OCI-LY3 (cell line): ENCODE measurements around the gene USP32.

Experiments
- H2AFZ ChIP-seq: fragments of 200-600, 300-600 bp; shearing (Covaris generic); 2 replicates; pipeline ENCODE4 v1.6.0; 2014; ENCODE audit warnings: antibody characterized with exemption, low read depth, low read length
- H3K27ac ChIP-seq: fragments of 200-600, 300-600 bp; sonication (generic); 2 replicates; pipeline ENCODE4 v1.5.1; 2014; ENCODE audit warnings: mild to moderate bottlenecking, low read length, moderate library complexity, mixed read lengths
- H3K27me3 ChIP-seq: fragments of 200-600, 300-600 bp; sonication (generic); 2 replicates; pipeline ENCODE4 v1.6.1; 2014; ENCODE audit warnings: low read depth, low read length, mixed read lengths
- H3K36me3 ChIP-seq: fragments of 200-600, 300-600 bp; sonication (generic); replicated peaks from 2 replicates; pipeline ENCODE3; 2014; ENCODE audit warnings: low read depth, low read length, mixed read lengths
- H3K4me1 ChIP-seq: fragments of 300-600, 200-600 bp; sonication (generic); 2 replicates; pipeline ENCODE4 v1.6.1; 2014; ENCODE audit warnings: low read length, mixed read lengths
- H3K4me2 ChIP-seq: fragments of 200-600, 300-600 bp; sonication (generic); 2 replicates; pipeline ENCODE4 v1.6.1; 2014; ENCODE audit warnings: low read length, mixed read lengths
- H3K4me3 ChIP-seq: fragments of 300-600, 200-600 bp; sonication (generic); 2 replicates; pipeline ENCODE4 v1.5.1; 2014; ENCODE audit warnings: antibody characterized with exemption, mild to moderate bottlenecking, low read length, moderate library complexity
- H3K79me2 ChIP-seq: fragments of 300-600, 200-600 bp; shearing (Covaris generic); 2 replicates; pipeline ENCODE4 v1.6.1; 2014; ENCODE audit warnings: mild to moderate bottlenecking, low read length, mixed read lengths
- H3K9ac ChIP-seq: fragments of 300-600, 200-600 bp; shearing (Covaris generic); 2 replicates; pipeline ENCODE4 v1.6.0; 2014; ENCODE audit warnings: mild to moderate bottlenecking, low read length, moderate library complexity
- H3K9me3 ChIP-seq: fragments of 200-600, 300-600 bp; shearing (Covaris generic); 2 replicates; pipeline ENCODE4 v1.6.1; 2014; ENCODE audit warnings: low read length, mixed read lengths; ENCODE audit not compliant: insufficient read depth
- H4K20me1 ChIP-seq: fragments of 200-600, 300-600 bp; sonication (generic); 2 replicates; pipeline ENCODE4 v1.6.1; 2016; ENCODE audit warnings: low read length, mixed read lengths; ENCODE audit not compliant: insufficient read depth
- CTCF ChIP-seq: fragments of 200-600, 300-600 bp; sonication (generic); IDR thresholded peaks from 2 replicates; pipeline ENCODE4 v1.5.1; 2014; ENCODE audit warnings: antibody characterized with exemption, low read length, low read depth
- EZH2phosphoT487 ChIP-seq: fragments of 200-600 bp; shearing (Covaris generic); IDR thresholded peaks from 2 replicates; pipeline ENCODE4 v1.6.1; 2018; ENCODE audit warnings: antibody characterized with exemption, mixed run types, low read depth

Gene USP32

GRCh38 chr17:60155815-60156214, 236.1 kb downstream of the USP32 start:
- H3K9me3 ChIP-seq, result no peaks in the 10 kb centered on the region
- TF ChIP-seq CTCF (no peak), EZH2phosphoT487 (no peak)
- H3K27me3 ChIP-seq, result no peaks in the 10 kb centered on the region
- H3K27ac ChIP-seq, result no peak overlapping the region
- H3K9ac ChIP-seq, result no peak overlapping the region
- H2AFZ ChIP-seq, result no peak overlapping the region
- H3K36me3 ChIP-seq, result no peaks in the 10 kb centered on the region
- no peaks in the 10 kb centered on the region for H3K79me2 ChIP-seq
- peaks cover 14% of the 10 kb centered on the region for H3K4me1 ChIP-seq
- no peaks in the 10 kb centered on the region for H4K20me1 ChIP-seq
- no peak overlapping the region for H3K4me3 ChIP-seq
- no peak overlapping the region for H3K4me2 ChIP-seq

GRCh38 chr17:60155427-60155814, 236.5 kb downstream of the USP32 start:
- Histone ChIP-seq H2AFZ (no peak overlapping the region), H3K79me2 (no peaks in the 10 kb centered on the region), H3K9ac (no peak overlapping the region), H3K4me3 (no peak overlapping the region), H3K27ac (no peak overlapping the region), H3K4me1 (peaks cover 14% of the 10 kb centered on the region), H3K27me3 (no peaks in the 10 kb centered on the region), H3K9me3 (no peaks in the 10 kb centered on the region), H3K36me3 (no peaks in the 10 kb centered on the region), H4K20me1 (no peaks in the 10 kb centered on the region), H3K4me2 (no peak overlapping the region)
- TF ChIP-seq EZH2phosphoT487 (no peak), CTCF (no peak)

- Histone ChIP-seq H3K79me2 (no peaks in the 10 kb centered on the region), H3K36me3 (no peaks in the 10 kb centered on the region), H3K9me3 (no peaks in the 10 kb centered on the region), H3K4me3 (no peak overlapping the region), H2AFZ (no peak overlapping the region), H3K27ac (no peak overlapping the region), H3K4me1 (peaks cover 14% of the 10 kb centered on the region), H3K27me3 (no peaks in the 10 kb centered on the region), H4K20me1 (no peaks in the 10 kb centered on the region), H3K9ac (no peak overlapping the region), H3K4me2 (no peak overlapping the region)
- TF ChIP-seq CTCF, result no peak
- TF ChIP-seq EZH2phosphoT487, result no peak
These were observed 237.1 kb downstream of the USP32 start for GRCh38 chr17:60154616-60155426.

- Histone ChIP-seq H3K4me3 (no peak overlapping the region), H3K9ac (no peak overlapping the region), H3K9me3 (no peaks in the 10 kb centered on the region), H3K79me2 (no peaks in the 10 kb centered on the region), H3K27me3 (no peaks in the 10 kb centered on the region), H3K4me1 (peaks cover 14% of the 10 kb centered on the region), H3K27ac (no peak overlapping the region), H2AFZ (no peak overlapping the region), H3K4me2 (no peak overlapping the region), H4K20me1 (no peaks in the 10 kb centered on the region), H3K36me3 (no peaks in the 10 kb centered on the region)
- TF ChIP-seq EZH2phosphoT487, result no peak
- no peak for TF ChIP-seq CTCF
These were observed 238.1 kb downstream of the USP32 start for GRCh38 chr17:60153606-60154390.
